ENCODE results near the gene P3H2.
"Not testable (repeated sequence)": the region's sequence is repeated elsewhere in the genome, so short reads cannot be mapped to it uniquely, and the experiment has no call there.

The P3H2 gene

GRCh38 chr3:189967254-189967865, 153.3 kb downstream of the P3H2 start:
- DNase-seq = peak; percentile 44

- DNase-seq = no peak
These were observed 153.9 kb downstream of the P3H2 start for GRCh38 chr3:189966843-189967242.

GRCh38 chr3:189964623-189965332, 155.9 kb downstream of the P3H2 start:
- DNase-seq = no peak

GRCh38 chr3:189962466-189962865, 158.2 kb downstream of the P3H2 start:
- DNase-seq = no peak

- peak; percentile 70 for DNase-seq
These were observed 159.1 kb downstream of the P3H2 start for GRCh38 chr3:189961522-189962161.

GRCh38 chr3:189961086-189961485, 159.6 kb downstream of the P3H2 start:
- not testable (repeated sequence) for DNase-seq

GRCh38 chr3:189954733-189955665, 165.7 kb downstream of the P3H2 start:
- DNase-seq = no peak

GRCh38 chr3:189953551-189953950, 167.1 kb downstream of the P3H2 start:
- DNase-seq = no peak

- peak; percentile 40 for DNase-seq
These were observed 168.4 kb downstream of the P3H2 start for GRCh38 chr3:189952272-189952671.

- DNase-seq = no peak
These were observed 170.4 kb downstream of the P3H2 start for GRCh38 chr3:189950258-189950657.

- no peak for DNase-seq
These were observed 171.1 kb downstream of the P3H2 start for GRCh38 chr3:189949580-189949979.

GRCh38 chr3:189948724-189949045, 172.0 kb downstream of the P3H2 start:
- no peak for DNase-seq

- DNase-seq = peak; percentile 27
These were observed 172.6 kb downstream of the P3H2 start for GRCh38 chr3:189947948-189948723.

GRCh38 chr3:189947068-189947467, 173.6 kb downstream of the P3H2 start:
- no peak for DNase-seq

- DNase-seq = no peak
These were observed 174.6 kb downstream of the P3H2 start for GRCh38 chr3:189945935-189946709.

GRCh38 chr3:189944285-189945145, 176.2 kb downstream of the P3H2 start:
- peak; percentile 69 for DNase-seq

GRCh38 chr3:189942948-189943347, 177.7 kb downstream of the P3H2 start:
- no peak for DNase-seq

- DNase-seq = peak; percentile 1
These were observed 179.0 kb downstream of the P3H2 start for GRCh38 chr3:189941679-189942078.

- DNase-seq = no peak
These were observed 179.6 kb downstream of the P3H2 start for GRCh38 chr3:189941125-189941524.

- DNase-seq = no peak
These were observed 183.2 kb downstream of the P3H2 start for GRCh38 chr3:189937302-189938127.
